Activated CD4-positive, alpha-beta T cell treated with anti-CD3 and anti-CD28 coated beads, Interleukin-2, amount 10 ng/mL, durations not matched to agents 24 days and 14 days (primary cell): ENCODE results near the gene ENAM. TPM values are rescaled to one million over a fixed set of nuclear protein-coding genes. Genes with fewer than 3 reads are reported as not detected.

Source experiments
- DNase-seq: peaks from one replicate; pipeline ENCODE4 v3.0.0; 2022
- H3K27ac Mint-ChIP-seq: one replicate; pipeline ENCODE4 v1.8.0; 2022; ENCODE audit warnings: mild to moderate bottlenecking, mixed read lengths
- H3K27me3 Mint-ChIP-seq: one replicate; pipeline ENCODE4 v1.8.0; 2022; ENCODE audit warnings: mixed read lengths
- H3K36me3 Mint-ChIP-seq: one replicate; pipeline ENCODE4 v1.8.0; 2022; ENCODE audit warnings: low read depth, mild to moderate bottlenecking, mixed read lengths
- H3K4me1 Mint-ChIP-seq: one replicate; pipeline ENCODE4 v1.8.0; 2021; ENCODE audit warnings: mixed read lengths
- H3K4me3 Mint-ChIP-seq: one replicate; pipeline ENCODE4 v1.8.0; 2022; ENCODE audit warnings: mild to moderate bottlenecking, moderate library complexity, mixed read lengths
- H3K9me3 Mint-ChIP-seq: one replicate; pipeline ENCODE4 v1.8.0; 2021; ENCODE audit warnings: mixed read lengths
- intact Hi-C: fragments of 100-400 bp; cut with micrococcal nuclease; formaldehyde crosslinking; loops from one replicate; pipeline ENCODE4 v1.15.1; 2023
- total RNA-seq: library from RNA; stranded (reverse); gene quantifications from 2 replicates; pipeline ENCODE4 v1.2.3, GENCODE V29; 2022

Gene ENAM, protein sequence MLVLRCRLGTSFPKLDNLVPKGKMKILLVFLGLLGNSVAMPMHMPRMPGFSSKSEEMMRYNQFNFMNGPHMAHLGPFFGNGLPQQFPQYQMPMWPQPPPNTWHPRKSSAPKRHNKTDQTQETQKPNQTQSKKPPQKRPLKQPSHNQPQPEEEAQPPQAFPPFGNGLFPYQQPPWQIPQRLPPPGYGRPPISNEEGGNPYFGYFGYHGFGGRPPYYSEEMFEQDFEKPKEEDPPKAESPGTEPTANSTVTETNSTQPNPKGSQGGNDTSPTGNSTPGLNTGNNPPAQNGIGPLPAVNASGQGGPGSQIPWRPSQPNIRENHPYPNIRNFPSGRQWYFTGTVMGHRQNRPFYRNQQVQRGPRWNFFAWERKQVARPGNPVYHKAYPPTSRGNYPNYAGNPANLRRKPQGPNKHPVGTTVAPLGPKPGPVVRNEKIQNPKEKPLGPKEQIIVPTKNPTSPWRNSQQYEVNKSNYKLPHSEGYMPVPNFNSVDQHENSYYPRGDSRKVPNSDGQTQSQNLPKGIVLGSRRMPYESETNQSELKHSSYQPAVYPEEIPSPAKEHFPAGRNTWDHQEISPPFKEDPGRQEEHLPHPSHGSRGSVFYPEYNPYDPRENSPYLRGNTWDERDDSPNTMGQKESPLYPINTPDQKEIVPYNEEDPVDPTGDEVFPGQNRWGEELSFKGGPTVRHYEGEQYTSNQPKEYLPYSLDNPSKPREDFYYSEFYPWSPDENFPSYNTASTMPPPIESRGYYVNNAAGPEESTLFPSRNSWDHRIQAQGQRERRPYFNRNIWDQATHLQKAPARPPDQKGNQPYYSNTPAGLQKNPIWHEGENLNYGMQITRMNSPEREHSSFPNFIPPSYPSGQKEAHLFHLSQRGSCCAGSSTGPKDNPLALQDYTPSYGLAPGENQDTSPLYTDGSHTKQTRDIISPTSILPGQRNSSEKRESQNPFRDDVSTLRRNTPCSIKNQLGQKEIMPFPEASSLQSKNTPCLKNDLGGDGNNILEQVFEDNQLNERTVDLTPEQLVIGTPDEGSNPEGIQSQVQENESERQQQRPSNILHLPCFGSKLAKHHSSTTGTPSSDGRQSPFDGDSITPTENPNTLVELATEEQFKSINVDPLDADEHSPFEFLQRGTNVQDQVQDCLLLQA
- total RNA-seq, result not detected in 2 replicates

- H3K27ac Mint-ChIP-seq, result no peak within 1 kb of the TSS
- DNase-seq, result peak; percentile 14
- intact Hi-C loops, result loop anchor here (5.0 to 10.0 kb wide), 2 partner anchors 216 to 1899 kb away; no protein-coding TSS in a partner anchor
- no peaks in the 10 kb centered on the region for H3K9me3 Mint-ChIP-seq
- no peaks in the 10 kb centered on the region for H3K36me3 Mint-ChIP-seq
- H3K27me3 Mint-ChIP-seq, result peaks cover 3% of the 10 kb centered on the region
- H3K4me3 Mint-ChIP-seq, result no peak within 1 kb of the TSS
- no peaks in the 10 kb centered on the region for H3K4me1 Mint-ChIP-seq
These were observed at the start of gene ENAM for GRCh38 chr4:70628444-70628843. TSS of gene ENAM (plus strand) at chr4:70628744. CDS start at chr4:70629501, 757 bp downstream.

- no peak overlapping the region for H3K27ac Mint-ChIP-seq
- no peak overlapping the region for H3K4me3 Mint-ChIP-seq
- H3K4me1 Mint-ChIP-seq, result no peaks in the 10 kb centered on the region
- no peaks in the 10 kb centered on the region for H3K9me3 Mint-ChIP-seq
- H3K27me3 Mint-ChIP-seq, result peaks cover 2% of the 10 kb centered on the region
- no peaks in the 10 kb centered on the region for H3K36me3 Mint-ChIP-seq
- DNase-seq, result no peak
- intact Hi-C loops, result no loop called here
These were observed 46.6 kb upstream of the ENAM start for GRCh38 chr4:70581980-70582379.

GRCh38 chr4:70583952-70584834 is 44.4 kb upstream of the ENAM start:
- H3K4me1 Mint-ChIP-seq, result no peaks in the 10 kb centered on the region
- no peak for DNase-seq
- intact Hi-C loops, result no loop called here
- H3K4me3 Mint-ChIP-seq, result no peak overlapping the region
- H3K27ac Mint-ChIP-seq, result no peak overlapping the region
- no peaks in the 10 kb centered on the region for H3K9me3 Mint-ChIP-seq
- H3K36me3 Mint-ChIP-seq, result no peaks in the 10 kb centered on the region
- peaks cover 2% of the 10 kb centered on the region for H3K27me3 Mint-ChIP-seq

GRCh38 chr4:70586841-70587240 is 41.7 kb upstream of the ENAM start:
- no peaks in the 10 kb centered on the region for H3K4me1 Mint-ChIP-seq
- no peaks in the 10 kb centered on the region for H3K9me3 Mint-ChIP-seq
- intact Hi-C loops, result no loop called here
- DNase-seq, result no peak
- no peak overlapping the region for H3K4me3 Mint-ChIP-seq
- H3K27me3 Mint-ChIP-seq, result no peaks in the 10 kb centered on the region
- no peaks in the 10 kb centered on the region for H3K36me3 Mint-ChIP-seq
- no peak overlapping the region for H3K27ac Mint-ChIP-seq

GRCh38 chr4:70589785-70590184 is 38.8 kb upstream of the ENAM start:
- Mint-ChIP-seq H3K36me3 (no peaks in the 10 kb centered on the region), H3K4me3 (no peak overlapping the region), H3K4me1 (no peaks in the 10 kb centered on the region), H3K27ac (no peak overlapping the region), H3K27me3 (no peaks in the 10 kb centered on the region), H3K9me3 (no peaks in the 10 kb centered on the region)
- no peak for DNase-seq
- intact Hi-C loops, result no loop called here

DNA sequence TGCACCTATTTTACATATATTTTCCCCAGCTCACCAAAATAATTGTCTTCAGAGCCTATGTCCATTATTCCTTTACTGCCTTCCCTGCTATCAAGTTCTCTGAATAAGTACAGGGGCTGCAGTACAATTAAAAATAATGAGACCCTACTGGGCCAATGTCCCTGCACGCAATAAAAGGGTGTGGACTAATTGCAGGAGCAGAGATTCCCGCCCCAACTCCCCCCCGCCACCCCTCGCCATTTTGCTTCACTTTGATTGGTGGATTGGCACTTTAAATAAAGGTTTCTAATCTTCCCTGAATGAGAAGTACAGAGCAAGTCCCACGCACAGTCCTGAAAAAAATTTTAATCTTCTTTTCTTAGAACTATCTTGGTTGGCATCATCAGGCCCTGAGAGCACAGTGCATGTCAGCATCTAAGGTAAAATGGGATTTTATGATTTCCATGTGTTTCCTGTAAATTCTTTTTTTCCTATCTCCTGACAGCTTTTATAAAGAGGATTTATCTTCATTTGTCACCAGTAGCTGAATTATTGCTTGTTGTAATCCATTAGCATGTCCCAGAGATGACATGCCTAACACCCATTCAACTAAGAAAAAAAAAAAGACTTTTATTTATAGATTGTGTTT is 36.5 kb upstream of the ENAM start, which contains the start of gene AMBN:
AMBN (plus strand) TSS at position 302 of the 628 bp plus-strand sequence; CDS start at position 405, 103 bp downstream.
- no peaks in the 10 kb centered on the region for H3K36me3 Mint-ChIP-seq
- intact Hi-C loops, result no loop called here
- H3K9me3 Mint-ChIP-seq, result no peaks in the 10 kb centered on the region
- DNase-seq, result no peak
- H3K4me3 Mint-ChIP-seq, result no peak within 1 kb of the TSS
- no peaks in the 10 kb centered on the region for H3K4me1 Mint-ChIP-seq
- no peaks in the 10 kb centered on the region for H3K27me3 Mint-ChIP-seq
- H3K27ac Mint-ChIP-seq, result no peak within 1 kb of the TSS

GRCh38 chr4:70594196-70594595 is 34.3 kb upstream of the ENAM start:
- no peaks in the 10 kb centered on the region for H3K9me3 Mint-ChIP-seq
- no peak for DNase-seq
- no peaks in the 10 kb centered on the region for H3K4me1 Mint-ChIP-seq
- H3K36me3 Mint-ChIP-seq, result no peaks in the 10 kb centered on the region
- intact Hi-C loops, result no loop called here
- no peaks in the 10 kb centered on the region for H3K27me3 Mint-ChIP-seq
- no peak overlapping the region for H3K27ac Mint-ChIP-seq
- no peak overlapping the region for H3K4me3 Mint-ChIP-seq

GRCh38 chr4:70600305-70600704 is 28.2 kb upstream of the ENAM start:
- Mint-ChIP-seq H3K27ac (no peak overlapping the region), H3K4me1 (no peaks in the 10 kb centered on the region), H3K27me3 (peaks cover 10% of the 10 kb centered on the region), H3K9me3 (no peaks in the 10 kb centered on the region), H3K4me3 (no peak overlapping the region), H3K36me3 (no peaks in the 10 kb centered on the region)
- DNase-seq, result peak; percentile 46
- intact Hi-C loops, result loop anchor here (2.0 to 5.0 kb wide), 2 partner anchors 1114 to 1702 kb away; no protein-coding TSS in a partner anchor

DNA sequence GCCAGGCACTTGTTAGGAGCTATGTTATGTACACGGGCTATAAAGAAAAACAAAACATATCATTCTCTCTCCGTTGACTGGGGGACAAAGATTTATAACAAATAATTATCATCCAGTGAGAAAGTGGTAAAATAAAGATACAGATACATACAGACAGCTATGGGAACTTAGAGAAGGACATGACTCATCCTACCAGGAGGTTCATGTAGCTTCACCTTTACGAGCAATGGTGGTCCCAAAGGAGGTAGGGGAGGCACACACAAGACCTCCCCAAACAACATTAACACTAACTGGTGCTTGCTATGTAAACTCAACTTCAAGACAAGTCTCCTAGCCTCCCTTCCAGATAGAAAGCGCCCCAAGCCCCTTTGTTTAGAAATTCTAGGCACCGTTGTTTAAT is 27.6 kb upstream of the ENAM start:
- Mint-ChIP-seq H3K27me3 (peaks cover 13% of the 10 kb centered on the region), H3K4me1 (no peaks in the 10 kb centered on the region), H3K4me3 (no peak overlapping the region), H3K27ac (no peak overlapping the region), H3K36me3 (no peaks in the 10 kb centered on the region), H3K9me3 (no peaks in the 10 kb centered on the region)
- no peak for DNase-seq
- intact Hi-C loops, result loop anchor here (1.0 to 5.0 kb wide), 3 partner anchors 87 to 1701 kb away; partner anchors contain the start of gene UTP3

DNA sequence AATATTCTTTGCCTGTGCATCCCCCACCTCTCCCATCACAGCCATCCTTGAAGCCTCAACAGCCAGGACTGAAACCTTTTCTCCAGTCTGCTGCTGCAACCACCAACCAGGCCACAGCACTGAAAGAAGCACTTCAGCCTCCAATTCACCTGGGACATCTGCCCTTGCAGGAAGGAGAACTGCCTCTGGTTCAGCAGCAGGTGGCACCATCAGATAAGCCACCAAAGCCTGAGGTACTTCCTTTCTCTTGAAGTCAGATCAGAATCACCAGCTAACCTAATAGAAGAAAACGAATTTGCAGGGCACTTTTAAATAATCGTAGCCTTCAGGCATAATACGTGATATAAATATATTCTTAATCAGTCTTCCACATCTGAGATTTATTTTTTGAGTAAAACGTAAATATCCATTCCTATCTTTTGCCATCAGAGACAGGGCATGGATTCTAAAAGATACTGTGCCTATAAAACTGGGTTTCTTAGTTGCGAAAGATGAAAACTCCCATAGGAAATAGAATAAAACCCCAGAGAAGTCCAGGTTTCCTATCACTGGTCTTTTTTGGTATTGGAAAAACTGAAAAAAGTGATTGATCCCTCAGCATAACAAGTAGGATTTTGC is 27.0 kb upstream of the ENAM start:
- Mint-ChIP-seq H3K36me3 (no peaks in the 10 kb centered on the region), H3K4me1 (no peaks in the 10 kb centered on the region), H3K27ac (no peak overlapping the region), H3K9me3 (no peaks in the 10 kb centered on the region), H3K4me3 (no peak overlapping the region), H3K27me3 (peaks cover 14% of the 10 kb centered on the region)
- intact Hi-C loops, result loop anchor here (1.0 to 5.0 kb wide), 3 partner anchors 87 to 1701 kb away; partner anchors contain the start of gene UTP3
- DNase-seq, result peak; percentile 89

DNA sequence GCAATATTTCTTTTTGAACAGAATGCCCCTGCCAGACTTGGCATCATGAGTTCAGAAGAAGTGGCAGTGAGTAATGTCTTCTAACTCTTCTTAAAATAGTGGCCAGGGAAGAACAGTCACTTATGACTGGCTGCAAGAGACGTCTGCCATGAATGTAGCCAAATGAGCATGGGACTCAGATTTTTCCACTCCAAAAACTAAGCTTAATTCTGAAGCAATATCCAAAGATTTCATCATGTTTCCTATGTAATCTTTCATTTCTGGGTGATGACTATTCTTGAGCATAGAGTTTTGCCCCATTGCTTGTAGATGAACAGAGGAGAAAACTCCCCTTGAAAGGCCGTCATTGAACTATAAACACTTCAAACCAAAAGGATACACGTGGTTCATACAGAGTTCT is 24.7 kb upstream of the ENAM start:
- Mint-ChIP-seq H3K27ac (no peak overlapping the region), H3K4me1 (no peaks in the 10 kb centered on the region), H3K36me3 (no peaks in the 10 kb centered on the region), H3K4me3 (no peak overlapping the region), H3K9me3 (no peaks in the 10 kb centered on the region), H3K27me3 (peaks cover 18% of the 10 kb centered on the region)
- DNase-seq, result no peak
- intact Hi-C loops, result loop anchor here (5.0 kb wide), 1 partner anchor 1698 kb away; no protein-coding TSS in a partner anchor

DNA sequence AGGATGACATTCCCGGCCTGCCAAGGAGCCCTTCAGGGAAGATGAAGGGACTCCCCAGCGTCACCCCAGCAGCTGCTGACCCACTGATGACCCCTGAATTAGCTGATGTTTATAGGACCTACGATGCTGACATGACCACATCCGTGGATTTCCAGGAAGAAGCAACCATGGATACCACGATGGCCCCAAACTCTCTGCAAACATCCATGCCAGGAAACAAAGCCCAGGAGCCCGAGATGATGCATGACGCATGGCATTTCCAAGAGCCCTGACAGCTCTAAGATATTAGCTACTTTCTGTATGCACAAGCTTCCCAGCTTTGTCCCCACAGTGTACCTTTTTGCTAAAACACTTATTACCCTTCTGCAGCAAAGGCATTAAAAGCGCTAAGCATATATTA is 22.1 kb upstream of the ENAM start:
- no peaks in the 10 kb centered on the region for H3K4me1 Mint-ChIP-seq

More for the DNA sequence above, 22.1 kb upstream of the ENAM start:
- Mint-ChIP-seq H3K9me3 (no peaks in the 10 kb centered on the region), H3K4me3 (no peak overlapping the region), H3K27ac (no peak overlapping the region), H3K27me3 (peaks cover 17% of the 10 kb centered on the region), H3K36me3 (no peaks in the 10 kb centered on the region)
- intact Hi-C loops, result no loop called here
- DNase-seq, result peak; percentile 47
